Measurements from ENCODE around the gene TNXB. TPM values are rescaled to one million over a fixed set of nuclear protein-coding genes. Genes with fewer than 3 reads are reported as not detected.

Gene TNXB
- total and polyA plus RNA-seq, 9 of the 15 experiments (the other 6 are each of a cell fraction or from before 2014, with no cell fraction given), result 0.14 to 28.1 (median 12.4) TPM

DNA sequence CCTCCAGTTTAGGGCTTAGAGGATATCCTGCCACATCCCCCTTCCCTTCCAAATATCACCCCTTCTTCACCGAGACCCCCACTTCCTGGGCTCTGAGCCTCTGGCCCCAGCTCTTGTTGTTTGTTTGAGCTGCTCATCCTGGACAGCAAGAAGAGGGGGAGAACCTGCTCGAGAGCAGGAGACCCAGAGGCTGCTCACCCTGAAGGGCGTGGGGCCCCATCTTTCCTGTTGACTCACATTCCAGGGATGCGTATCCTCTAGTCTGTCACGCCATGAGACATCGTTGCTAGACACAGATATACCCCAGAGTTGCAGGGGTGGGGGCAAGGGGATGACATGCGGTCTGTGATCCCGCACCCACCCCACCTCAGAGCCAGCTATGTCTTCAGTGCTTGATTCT lies 5.7 kb upstream of the TNXB start:
- Histone ChIP-seq H3K4me2 (ENCODE audit: insufficient read depth, low read length) (no peak overlapping the region), H4K20me1 (replicated peaks; ENCODE audit: control insufficient read depth, insufficient read depth, low read length) (no peaks in the 10 kb centered on the region), H3K27ac (ENCODE audit: extremely low read depth, low read depth, low read length) (no peak overlapping the region), H3K4me1 (replicated peaks in 1 of 2; ENCODE audit: control insufficient read depth in 2 of 2, insufficient read depth in 2 of 2, low read length in 2 of 2) (peaks cover 12 to 19% of the 10 kb centered on the region in 2 experiments; a peak in 4 of 5 replicates), H3K9me3 (replicated peaks; ENCODE audit: control insufficient read depth, insufficient read depth, low read depth, low read length) (no peaks in the 10 kb centered on the region), H3K27me3 (ENCODE audit: control insufficient read depth in 2 of 2, insufficient read depth in 2 of 2, low read length in 2 of 2) (no peaks in the 10 kb centered on the region), H3K79me2 (ENCODE audit: control insufficient read depth, insufficient read depth, low read length) (no peaks in the 10 kb centered on the region), H3K9me1 (ENCODE audit: control insufficient read depth, insufficient read depth, low read length) (peaks cover 3% of the 10 kb centered on the region), H3K36me3 (ENCODE audit: control insufficient read depth, insufficient read depth, low read length) (peaks cover 40% of the 10 kb centered on the region), H2AFZ (ENCODE audit: low read depth, low read length) (no peak overlapping the region), H3K4me3 (no peak overlapping the region), H3K9ac (ENCODE audit: insufficient read depth in 1 of 2, low read depth in 2 of 2, low read length in 2 of 2) (peak overlapping the region in 1 of 2 experiments; percentile 17; a peak in 1 of 4 replicates)
- in situ Hi-C loops (cut with MboI), result no loop called here
- ATAC-seq, result no peak
- TF ChIP-seq CGGBP1 (CRISPR knock-in tag; IDR thresholded peaks at IDR 0.05), result no peak
- TF ChIP-seq ZNF274 (IDR thresholded peaks at IDR 0.05; ENCODE audit: borderline replicate concordance, low read depth, low read length), result no peak
- TF ChIP-seq MAFF (IDR thresholded peaks at IDR 0.05; ENCODE audit: low read length), result no peak
- TF ChIP-seq BDP1 (IDR thresholded peaks at IDR 0.05; ENCODE audit: insufficient read depth, insufficient read length), result no peak
- TF ChIP-seq ZBTB43 (CRISPR knock-in tag; IDR thresholded peaks at IDR 0.05), result no peak
- no peak for TF ChIP-seq SMARCC2 (IDR thresholded peaks at IDR 0.05; ENCODE audit: low read depth)
- TF ChIP-seq ZNF318 (IDR thresholded peaks at IDR 0.05; ENCODE audit: borderline replicate concordance in 1 of 2, low read depth in 1 of 2), result no peak
- TF ChIP-seq DIDO1 (tag; IDR thresholded peaks at IDR 0.05; ENCODE audit: low read depth), result no peak
- TF ChIP-seq ZNF764 (CRISPR knock-in tag; IDR thresholded peaks at IDR 0.05; ENCODE audit: low read depth), result no peak
- intact Hi-C loops (cut with micrococcal nuclease), result loop anchor here (5.0 to 10.0 kb wide), 3 partner anchors 53 to 300 kb away; partner anchors contain the start of gene ZBTB12
- DNase-seq (ENCODE audit: extremely low read depth in 1 of 4, low spot score in 3 of 4), result no peak
- 77% methylated on average over 7 of the region's 8 CpGs for WGBS (ENCODE audit: insufficient coverage, low coverage, missing lambda C conversion rate)
- ChIA-PET POLR2A (interaction anchor here (0.6 to 0.8 kb wide), 2 partner anchors 10 to 867 kb away, joined by 3 read pairs; no protein-coding TSS in a partner anchor), CTCF (ENCODE audit: low intra/inter-chr PET ratio) (no interaction called here)
- no TSS peak for BruUV-seq (replicated peaks)
- FAIRE-seq, result no peak

Data from K562 (cell line).